HG03354 (cell line): Measurements from ENCODE around the gene UTF1.
"Not testable (repeated sequence)": the region's sequence is repeated elsewhere in the genome, so short reads cannot be mapped to it uniquely, and the experiment has no call there.

Source experiments
- ATAC-seq: cut with Tn5 transposase; IDR thresholded peaks from one replicate; pipeline ENCODE4 v1.9.1; 2021; ENCODE audit warnings: mild to moderate bottlenecking; ENCODE audit not compliant: unreplicated experiment, poor library complexity, severe bottlenecking

The UTF1 gene

GRCh38 chr10:133224076-133224475 lies 5.9 kb upstream of the UTF1 start:
- ATAC-seq = no peak

GRCh38 chr10:133224756-133225372 lies 5.2 kb upstream of the UTF1 start:
- no peak for ATAC-seq

- no peak for ATAC-seq
Measured at GRCh38 chr10:133225707-133226191, 4.3 kb upstream of the UTF1 start.

- no peak for ATAC-seq
Measured at GRCh38 chr10:133226251-133226808, 3.7 kb upstream of the UTF1 start.

- ATAC-seq = no peak
Measured at GRCh38 chr10:133227256-133227655, 2.8 kb upstream of the UTF1 start.

GRCh38 chr10:133229265-133230043 lies 563 bp upstream of the UTF1 start:
- ATAC-seq = no peak

- no peak for ATAC-seq
Measured at GRCh38 chr10:133230387-133231195, 574 bp downstream of the UTF1 start.

GRCh38 chr10:133231244-133231945 lies 1.4 kb downstream of the UTF1 start:
- no peak for ATAC-seq

GRCh38 chr10:133231946-133232574 lies 2.0 kb downstream of the UTF1 start:
- no peak for ATAC-seq

- not testable (repeated sequence) for ATAC-seq
Measured at GRCh38 chr10:133234796-133235195, 4.8 kb downstream of the UTF1 start.

- ATAC-seq = no peak
Measured at GRCh38 chr10:133235265-133235855, 5.3 kb downstream of the UTF1 start.

- no peak for ATAC-seq
Measured at GRCh38 chr10:133235932-133236331, 5.9 kb downstream of the UTF1 start.

- no peak for ATAC-seq
Measured at GRCh38 chr10:133236401-133237240, 6.6 kb downstream of the UTF1 start.

GRCh38 chr10:133237241-133237587 lies 7.2 kb downstream of the UTF1 start:
- ATAC-seq = no peak

GRCh38 chr10:133237588-133238465 lies 7.8 kb downstream of the UTF1 start, which contains the start of gene VENTX:
TSS of gene VENTX (plus strand) at chr10:133237855. CDS start at chr10:133237915, 60 bp downstream.
- ATAC-seq = no peak

GRCh38 chr10:133238466-133238804 lies 8.4 kb downstream of the UTF1 start:
- no peak for ATAC-seq

- ATAC-seq = no peak
Measured at GRCh38 chr10:133239990-133240389, 10.0 kb downstream of the UTF1 start.
